SK-N-DZ (cell line): ENCODE data around the gene KLHL29.

ENCODE experiments used
- DNase-seq: peaks from one replicate; pipeline ENCODE4 v3.0.0-alpha.2; 2015; ENCODE audit warnings: low spot score

The KLHL29 gene

GRCh38 chr2:23512778-23513177 is 127.8 kb downstream of the KLHL29 start:
- no peak for DNase-seq

- no peak for DNase-seq
These were observed 128.4 kb downstream of the KLHL29 start for GRCh38 chr2:23513245-23513871.

GRCh38 chr2:23513872-23514793 is 129.2 kb downstream of the KLHL29 start:
- DNase-seq: no peak

- no peak for DNase-seq
These were observed 131.7 kb downstream of the KLHL29 start for GRCh38 chr2:23516520-23517256.

GRCh38 chr2:23518481-23519333 is 133.7 kb downstream of the KLHL29 start:
- no peak for DNase-seq

GRCh38 chr2:23519334-23519651 is 134.3 kb downstream of the KLHL29 start:
- DNase-seq: no peak

GRCh38 chr2:23520256-23520655 is 135.3 kb downstream of the KLHL29 start:
- DNase-seq: no peak

- DNase-seq: no peak
These were observed 136.1 kb downstream of the KLHL29 start for GRCh38 chr2:23521060-23521459.

- DNase-seq: no peak
These were observed 137.9 kb downstream of the KLHL29 start for GRCh38 chr2:23522726-23523372.

GRCh38 chr2:23523373-23524260 is 138.6 kb downstream of the KLHL29 start:
- no peak for DNase-seq

GRCh38 chr2:23524261-23524706 is 139.3 kb downstream of the KLHL29 start:
- no peak for DNase-seq

- DNase-seq: no peak
These were observed 140.3 kb downstream of the KLHL29 start for GRCh38 chr2:23525137-23525765.

GRCh38 chr2:23526114-23526513 is 141.1 kb downstream of the KLHL29 start:
- no peak for DNase-seq

- no peak for DNase-seq
These were observed 142.1 kb downstream of the KLHL29 start for GRCh38 chr2:23526835-23527790.

GRCh38 chr2:23528171-23528570 is 143.2 kb downstream of the KLHL29 start:
- DNase-seq: no peak

GRCh38 chr2:23528690-23529089 is 143.7 kb downstream of the KLHL29 start:
- no peak for DNase-seq

GRCh38 chr2:23529659-23530058 is 144.7 kb downstream of the KLHL29 start:
- no peak for DNase-seq
